A549 treated with Hydrocortisone at 1 μM for 4 hours (cell line): Measurements from ENCODE around the gene KLHL28. TPM values are rescaled to one million over a fixed set of nuclear protein-coding genes. Genes with fewer than 3 reads are reported as not detected.

Experiments
- total RNA-seq: library from RNA; stranded (reverse); fragments of 200-300 nt; extraction: Qiagen RNA extraction; gene quantifications from 5 replicates; pipeline ENCODE4 v1.2.3, GENCODE V29; 2022

Gene KLHL28
- 6.1 to 7.4 TPM (median 6.6 TPM) in 5 replicates for total RNA-seq

GRCh38 chr14:44961554-44962333 is at the start of gene KLHL28, which contains the start of gene TOGARAM1:
KLHL28 (minus strand) TSS chr14:44961947; CDS start chr14:44945928, 16,019 bp downstream.
TOGARAM1 (plus strand) TSS chr14:44962190; CDS start chr14:44962422, 232 bp downstream.

Other genes with a start within 250 kb of the KLHL28 start
- 6.6 to 9.7 TPM (median 7.8 TPM) in 5 replicates for gene TOGARAM1, start 243 bp upstream of the KLHL28 start, total RNA-seq
- gene PRPF39, start 122.2 kb upstream of the KLHL28 start, total RNA-seq: 16.0 to 23.9 TPM (median 19.8 TPM) in 5 replicates
- gene FKBP3, start 172.5 kb upstream of the KLHL28 start, total RNA-seq: 112 to 125 TPM (median 121 TPM) in 5 replicates
- gene FANCM, start 174.0 kb upstream of the KLHL28 start, total RNA-seq: 4.8 to 7.2 TPM (median 5.3 TPM) in 5 replicates